GM12873 (cell line): ENCODE results near the gene METTL21C.

Source experiments
- TF ChIP-seq, protein P1 (sequence below): IDR thresholded peaks from 2 replicates; pipeline ENCODE4 v1.5.1; 2012; ENCODE audit warnings: low read depth, mild to moderate bottlenecking, moderate library complexity, low read length, control low read depth; ENCODE audit not compliant: insufficient read depth; ENCODE audit errors: missing control alignments

The METTL21C gene

DNA sequence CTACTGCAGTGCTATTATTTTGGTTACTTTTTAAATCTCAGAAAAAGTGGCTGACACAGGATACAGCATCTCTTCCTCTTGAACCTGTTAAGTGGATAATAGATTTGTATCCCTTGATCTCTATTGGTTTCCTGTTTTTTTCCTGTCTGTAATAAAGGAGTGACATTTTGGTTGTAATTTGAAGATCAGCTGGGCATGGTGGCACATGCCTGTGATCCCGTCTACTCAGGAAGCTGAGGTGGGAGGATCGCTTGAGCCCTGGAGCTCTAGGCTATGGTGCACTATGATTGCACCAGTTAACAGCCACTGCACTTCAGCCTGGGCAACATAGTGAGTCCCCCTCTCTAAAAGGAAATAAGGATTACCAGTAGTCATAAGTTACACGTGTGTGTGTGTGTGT lies 46.8 kb downstream of the METTL21C start:
- TF ChIP-seq, protein P1, sequence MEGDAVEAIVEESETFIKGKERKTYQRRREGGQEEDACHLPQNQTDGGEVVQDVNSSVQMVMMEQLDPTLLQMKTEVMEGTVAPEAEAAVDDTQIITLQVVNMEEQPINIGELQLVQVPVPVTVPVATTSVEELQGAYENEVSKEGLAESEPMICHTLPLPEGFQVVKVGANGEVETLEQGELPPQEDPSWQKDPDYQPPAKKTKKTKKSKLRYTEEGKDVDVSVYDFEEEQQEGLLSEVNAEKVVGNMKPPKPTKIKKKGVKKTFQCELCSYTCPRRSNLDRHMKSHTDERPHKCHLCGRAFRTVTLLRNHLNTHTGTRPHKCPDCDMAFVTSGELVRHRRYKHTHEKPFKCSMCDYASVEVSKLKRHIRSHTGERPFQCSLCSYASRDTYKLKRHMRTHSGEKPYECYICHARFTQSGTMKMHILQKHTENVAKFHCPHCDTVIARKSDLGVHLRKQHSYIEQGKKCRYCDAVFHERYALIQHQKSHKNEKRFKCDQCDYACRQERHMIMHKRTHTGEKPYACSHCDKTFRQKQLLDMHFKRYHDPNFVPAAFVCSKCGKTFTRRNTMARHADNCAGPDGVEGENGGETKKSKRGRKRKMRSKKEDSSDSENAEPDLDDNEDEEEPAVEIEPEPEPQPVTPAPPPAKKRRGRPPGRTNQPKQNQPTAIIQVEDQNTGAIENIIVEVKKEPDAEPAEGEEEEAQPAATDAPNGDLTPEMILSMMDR, result no peak

DNA sequence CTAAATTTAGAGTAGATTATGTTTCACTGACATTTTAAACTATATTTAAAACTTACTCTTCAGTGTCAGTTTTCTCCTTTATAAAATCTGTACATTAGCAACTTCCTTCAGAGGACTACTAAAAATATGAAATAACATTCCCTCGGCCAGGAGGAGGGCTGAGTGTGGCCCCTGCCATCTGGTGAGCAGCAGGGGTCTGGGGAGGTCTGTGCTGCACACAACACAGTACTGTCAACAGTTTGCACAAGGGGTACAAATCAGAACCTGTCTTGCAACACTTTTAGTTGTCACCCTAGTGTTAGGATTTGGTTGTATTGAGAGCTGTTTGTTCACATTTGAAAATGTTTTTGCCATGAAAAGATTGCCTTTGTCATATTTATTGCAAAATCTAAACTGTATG lies 49.1 kb downstream of the METTL21C start:
- TF ChIP-seq, protein P1, result no peak

DNA sequence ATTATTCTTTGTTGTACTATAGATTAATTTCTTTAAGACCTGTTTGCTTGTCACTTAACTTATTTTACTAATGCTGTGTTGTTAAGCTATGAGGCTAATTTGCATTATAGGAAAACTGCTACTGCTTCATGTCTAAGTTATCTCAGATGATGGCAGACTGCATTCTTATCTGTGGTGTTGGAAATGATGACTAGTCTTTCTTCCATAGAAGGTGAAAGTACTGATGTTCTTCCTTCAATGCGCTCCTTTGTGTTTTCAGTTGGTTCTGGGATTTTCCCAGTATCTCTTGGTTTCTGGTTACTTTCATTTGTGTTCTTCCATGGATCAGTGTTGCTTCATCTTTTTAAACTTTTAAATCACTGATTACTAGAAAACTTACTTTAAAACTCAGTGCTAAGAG lies 51.2 kb downstream of the METTL21C start:
- TF ChIP-seq, protein P1, result no peak

DNA sequence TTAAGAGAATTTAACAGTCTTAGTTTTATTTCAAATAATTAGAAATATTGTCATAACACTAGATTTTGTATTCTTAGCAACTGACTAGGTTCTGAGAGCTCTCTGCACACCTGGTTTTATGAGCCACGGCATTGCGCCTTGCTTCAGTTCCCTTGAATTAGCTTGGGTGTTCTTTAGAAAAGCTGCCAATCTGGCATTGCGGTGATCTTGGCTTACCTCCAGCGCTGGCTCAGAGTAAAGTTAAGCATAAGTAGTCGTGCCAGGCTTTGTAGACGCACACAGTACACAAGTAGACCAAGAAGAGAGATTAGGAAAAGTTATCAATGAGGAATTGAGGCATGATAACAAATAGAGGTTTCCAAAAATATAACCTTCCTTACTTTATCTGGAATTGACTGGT lies 52.4 kb downstream of the METTL21C start:
- TF ChIP-seq, protein P1, result no peak

DNA sequence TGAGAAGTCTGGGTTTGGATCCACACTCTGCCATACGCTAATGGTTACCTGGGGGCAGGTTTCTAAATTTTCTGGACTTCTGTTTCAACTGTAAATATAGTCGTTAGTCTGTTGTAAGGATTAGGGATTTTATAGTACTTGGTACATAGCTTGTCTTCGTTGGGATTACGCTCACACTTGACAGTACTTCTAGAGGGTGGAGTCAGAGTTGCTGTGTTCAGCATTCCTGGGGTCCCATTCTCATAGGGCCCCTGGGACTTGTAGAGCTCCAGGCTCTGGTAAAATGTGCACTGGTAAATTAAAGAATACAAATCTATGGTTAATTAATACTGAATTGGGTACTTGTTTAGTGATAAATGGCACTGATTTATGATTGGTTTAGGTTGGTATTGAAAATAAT lies 52.8 kb downstream of the METTL21C start:
- TF ChIP-seq, protein P1, result no peak

DNA sequence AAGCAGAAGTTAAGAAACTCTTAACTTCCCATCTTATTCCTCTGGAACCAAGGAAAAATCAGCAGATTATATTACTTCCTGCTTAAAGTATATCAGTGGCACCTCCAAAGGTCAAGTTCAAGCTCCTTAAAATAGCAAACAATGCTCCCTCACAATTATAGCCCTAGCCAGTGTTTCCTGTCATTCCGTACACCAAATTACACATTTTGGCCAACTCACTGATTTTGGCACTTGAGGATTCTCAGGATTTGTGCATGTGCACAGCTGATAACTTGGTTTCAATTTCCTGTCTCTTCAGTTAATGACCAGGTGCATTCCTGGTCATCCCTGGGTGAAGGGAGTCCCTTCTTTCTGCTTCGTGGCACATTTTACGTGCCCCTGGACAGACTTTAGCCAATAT lies 56.1 kb downstream of the METTL21C start:
- TF ChIP-seq, protein P1, result no peak
